Stimulated activated CD8-positive, alpha-beta memory T cell treated with anti-CD3 and anti-CD28 coated beads, Interleukin-7, amount 100 ng/mL, for 4 hours (primary cell): ENCODE results near the gene MFSD6.
"Not testable (repeated sequence)": the region's sequence is repeated elsewhere in the genome, so short reads cannot be mapped to it uniquely, and the experiment has no call there.

Source experiments
- DNase-seq, 2 donors: peaks; one replicate each; pipeline ENCODE4 v3.0.0-alpha.2; 2020; ENCODE audit warnings: low read depth in 2 of 2

Gene MFSD6

DNA sequence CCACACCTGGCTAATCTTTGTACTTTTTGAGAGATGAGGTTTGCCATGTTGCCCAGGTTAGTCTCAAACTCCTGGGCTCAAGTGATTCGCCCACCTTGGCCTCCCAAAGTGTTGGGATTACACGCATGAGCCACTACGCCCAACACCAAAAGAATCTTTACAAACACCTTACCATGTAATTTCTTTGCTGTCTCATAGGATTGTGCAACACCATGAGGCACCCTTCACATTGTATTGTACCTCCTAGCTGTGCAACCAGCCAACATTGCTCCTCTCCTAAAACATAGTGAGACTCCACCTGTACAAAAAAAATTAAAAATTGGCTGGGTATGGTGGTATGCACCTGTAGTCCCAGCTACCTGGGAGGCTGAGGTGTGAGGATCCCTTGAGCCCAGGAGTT lies 3.1 kb upstream of the MFSD6 start:
- DNase-seq, result no peak

DNA sequence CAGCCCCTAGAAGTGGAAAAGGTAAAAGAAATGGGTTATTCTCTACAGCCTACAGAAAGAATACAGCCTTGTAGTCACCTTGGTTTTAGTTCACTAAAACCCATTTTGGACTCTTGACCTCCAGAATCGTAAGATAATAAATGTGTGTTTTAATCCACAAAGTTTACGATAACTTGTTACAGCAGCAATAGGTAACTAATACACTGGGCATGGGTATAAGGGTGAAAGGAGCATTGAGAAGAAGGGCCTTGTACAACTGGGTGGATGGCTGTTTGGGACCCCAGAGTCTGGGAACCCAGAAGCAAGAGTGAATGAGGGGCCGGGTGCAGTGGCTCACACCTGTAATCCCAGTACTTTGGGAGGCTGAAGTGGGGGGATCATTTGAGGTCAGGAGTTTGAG lies 2.2 kb upstream of the MFSD6 start:
- no peak for DNase-seq

- DNase-seq, result no peak
These were observed 1.4 kb upstream of the MFSD6 start for GRCh38 chr2:190406805-190407204.

DNA sequence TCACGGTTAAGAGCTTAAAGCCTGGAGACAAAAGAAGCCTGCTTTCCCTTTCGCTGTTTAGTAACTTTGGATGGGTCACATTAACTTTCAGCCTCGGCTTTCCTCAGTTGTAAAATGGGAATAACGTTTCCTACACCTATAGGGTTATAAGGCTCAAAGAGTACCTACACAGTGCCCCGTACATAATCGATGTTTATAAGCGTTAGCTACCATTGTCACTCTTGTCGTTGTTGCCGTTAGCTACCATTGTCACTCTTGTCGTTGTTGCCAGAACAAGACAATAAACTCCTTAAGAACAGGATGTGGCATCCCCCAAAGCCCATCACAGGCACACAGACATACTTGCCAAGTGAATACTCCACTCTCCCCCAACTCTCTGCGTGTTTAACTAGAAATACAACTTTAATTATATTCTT lies 901 bp upstream of the MFSD6 start:
- peak; percentile 7 to 24 for DNase-seq

GRCh38 chr2:190408538-190409271 lies 550 bp downstream of the MFSD6 start:
- peak; percentile 59 to 77 for DNase-seq

DNA sequence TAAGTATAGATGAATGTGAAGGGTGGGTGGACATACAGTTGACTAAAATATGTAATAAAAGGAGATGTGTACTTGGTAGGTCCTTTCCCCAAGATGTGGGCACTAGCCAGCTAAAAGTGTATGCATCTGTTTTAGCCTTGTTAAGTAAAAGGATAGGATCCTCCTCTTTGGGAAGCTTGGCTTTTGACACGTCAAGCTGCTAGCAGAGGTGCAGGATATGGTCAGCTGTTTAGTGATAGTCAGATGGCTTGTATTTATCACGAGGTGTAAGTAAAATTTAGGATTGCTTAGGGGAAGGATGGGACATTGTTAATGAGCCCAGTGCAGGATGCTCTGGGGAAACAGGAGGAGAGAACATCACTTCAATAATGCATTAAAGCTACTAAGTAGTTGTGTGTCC lies 1.5 kb downstream of the MFSD6 start:
- DNase-seq, result no peak

DNA sequence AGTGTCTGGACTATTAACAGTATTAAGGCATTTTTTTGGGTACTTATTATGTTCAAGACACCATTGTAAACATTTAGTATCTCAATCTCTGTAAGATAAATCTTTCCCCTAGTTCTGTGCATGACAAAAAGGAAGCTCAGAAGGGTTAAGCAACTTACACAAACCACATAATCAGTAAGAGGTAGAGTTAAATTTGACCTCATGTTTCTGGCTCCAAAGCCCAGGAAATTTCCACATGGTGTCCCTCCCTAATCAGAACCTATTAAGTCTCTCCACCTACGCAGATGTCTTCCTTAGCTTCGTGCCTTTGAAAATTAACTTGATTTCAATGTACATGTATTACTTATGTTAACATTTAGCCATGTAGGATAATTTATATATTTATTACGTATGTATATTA lies 2.0 kb downstream of the MFSD6 start:
- DNase-seq, result no peak

DNA sequence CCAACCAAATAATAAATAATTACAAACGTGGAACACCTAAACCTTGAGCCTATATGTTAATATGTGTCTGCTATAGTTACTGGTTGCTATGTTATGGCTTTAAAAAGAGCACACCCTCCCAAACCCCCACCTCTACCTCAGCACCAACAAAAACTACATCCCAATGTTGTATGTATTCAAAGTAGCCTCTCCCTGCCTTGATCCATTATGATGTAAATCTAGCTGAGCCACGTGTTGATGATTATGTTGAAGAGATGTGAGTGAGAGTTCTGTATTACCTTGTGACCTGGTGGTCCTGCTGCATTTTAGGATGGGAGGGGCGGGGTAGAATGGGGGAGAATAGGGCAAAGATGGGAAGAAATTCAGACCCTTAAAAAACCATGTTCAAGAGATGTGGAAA lies 4.8 kb downstream of the MFSD6 start:
- DNase-seq, result no peak

DNA sequence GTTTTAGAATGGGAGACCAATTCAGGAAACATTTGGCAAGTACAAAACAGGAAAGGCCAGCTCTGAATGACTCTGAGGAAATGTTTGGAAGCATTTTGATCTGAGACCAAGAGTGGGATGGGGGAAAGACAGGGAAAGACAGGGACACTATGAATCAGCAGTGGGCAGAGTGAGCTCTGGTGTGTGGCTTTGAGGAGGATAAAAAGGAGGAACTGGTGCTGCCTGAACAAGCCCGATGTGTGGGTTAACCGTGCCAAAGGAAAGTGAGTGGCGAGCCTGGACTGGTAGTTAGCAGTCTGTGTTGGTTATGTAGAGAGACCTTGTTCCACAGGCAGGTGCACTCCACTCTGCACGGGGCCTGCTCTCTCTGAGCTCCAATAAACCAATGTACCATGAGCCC lies 5.3 kb downstream of the MFSD6 start:
- no peak for DNase-seq

- no peak for DNase-seq
These were observed 7.1 kb downstream of the MFSD6 start for GRCh38 chr2:190415251-190415650.

GRCh38 chr2:190415794-190416775 lies 7.9 kb downstream of the MFSD6 start:
- DNase-seq, result no peak

DNA sequence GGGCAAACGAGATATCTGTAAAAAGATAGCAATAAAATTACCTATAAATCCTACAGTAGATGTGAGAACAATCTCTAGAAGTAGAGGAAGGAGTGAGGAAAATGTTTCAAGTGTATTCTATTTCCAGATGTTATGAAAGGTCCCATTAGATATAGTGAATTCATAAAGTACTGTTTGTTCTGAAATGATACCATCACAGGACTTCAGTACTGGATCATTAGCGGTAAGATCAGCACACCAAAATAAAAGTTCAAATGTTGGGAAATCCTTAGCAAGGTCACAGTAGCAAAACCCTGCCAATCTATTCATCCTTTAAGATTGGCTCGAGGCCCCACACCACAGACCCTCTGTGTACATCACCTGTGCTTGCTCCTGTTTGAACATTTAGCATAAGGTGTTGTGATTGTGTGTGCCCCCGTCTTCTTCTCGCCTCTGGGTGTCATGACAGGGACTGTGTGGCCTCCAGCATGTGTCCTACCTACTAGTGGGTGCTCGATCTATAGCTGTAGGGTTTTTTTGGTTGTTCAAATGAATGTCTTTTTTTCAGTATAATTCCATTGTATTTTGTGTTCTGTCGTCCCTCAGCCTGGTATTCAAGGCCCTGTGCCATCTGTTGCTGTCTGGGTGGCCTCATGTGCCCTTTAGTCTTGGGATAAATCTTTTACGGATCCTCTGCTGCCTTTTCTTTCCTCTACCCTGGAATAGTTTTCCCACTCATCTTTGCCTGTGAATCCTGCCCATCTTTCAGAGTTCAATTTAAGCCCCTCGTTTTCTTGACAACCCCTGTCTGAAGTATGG lies 9.1 kb downstream of the MFSD6 start:
- no peak for DNase-seq

DNA sequence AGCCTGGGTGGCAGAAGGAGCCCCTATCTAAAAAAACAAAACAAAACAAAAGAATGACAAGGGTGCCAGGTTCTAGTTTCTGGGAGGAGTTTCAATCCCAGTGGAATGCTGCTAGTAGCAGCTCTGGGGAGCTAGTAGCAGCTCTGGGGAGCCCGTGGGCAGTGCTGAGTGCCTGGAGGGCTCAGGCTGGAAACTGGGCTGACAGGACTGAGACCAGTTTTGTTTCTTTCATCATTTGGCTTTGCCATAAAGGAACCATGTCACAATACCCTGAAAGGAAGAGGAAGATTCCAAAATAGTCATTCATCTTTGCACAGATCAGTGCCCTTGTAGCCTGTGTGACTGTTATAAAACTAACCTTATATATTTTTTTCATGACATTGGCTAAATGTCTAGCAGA lies 10.6 kb downstream of the MFSD6 start:
- DNase-seq, result no peak

- DNase-seq, result no peak
These were observed 12.6 kb downstream of the MFSD6 start for GRCh38 chr2:190420801-190421200.

- no peak for DNase-seq
These were observed 17.2 kb downstream of the MFSD6 start for GRCh38 chr2:190425221-190425866.

DNA sequence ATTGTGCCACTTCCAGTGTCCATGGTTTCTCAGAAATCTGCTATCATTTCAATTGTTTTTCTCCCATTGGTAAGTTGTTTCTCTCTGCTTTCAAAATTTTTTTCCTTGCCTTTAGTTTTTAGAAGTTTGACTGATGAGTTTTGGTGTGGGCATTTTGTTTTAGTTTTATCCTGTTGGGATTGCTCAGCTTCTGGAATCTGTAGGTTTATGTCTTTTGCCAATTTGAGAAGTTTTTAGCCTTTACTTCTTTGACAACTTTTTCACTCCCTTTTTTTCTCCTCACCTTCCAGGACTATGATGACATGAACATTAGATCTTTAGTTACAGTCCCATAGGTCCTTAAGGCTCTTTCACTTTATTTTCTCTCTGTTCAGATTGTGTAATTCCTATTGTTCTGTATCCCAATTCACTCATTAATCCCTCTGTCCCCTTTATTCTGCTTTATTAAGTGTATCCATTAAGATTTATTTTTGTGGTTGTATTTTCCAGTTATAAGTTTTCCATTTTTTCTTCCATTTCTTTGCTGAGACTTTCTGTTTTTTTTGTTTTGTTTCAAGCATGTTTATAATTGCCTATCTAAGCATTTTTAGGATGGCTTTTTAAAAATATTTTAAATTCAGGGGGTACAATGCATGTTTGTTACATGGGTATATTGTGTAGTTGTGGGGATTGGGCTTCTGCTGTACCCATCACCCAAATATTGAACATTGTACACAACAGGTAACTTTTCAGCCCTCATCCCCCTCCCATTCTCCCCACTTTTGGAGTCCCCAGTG lies 17.9 kb downstream of the MFSD6 start:
- no peak for DNase-seq

- not testable (repeated sequence) for DNase-seq
These were observed 22.7 kb downstream of the MFSD6 start for GRCh38 chr2:190430866-190431265.

- no peak for DNase-seq
These were observed 23.8 kb downstream of the MFSD6 start for GRCh38 chr2:190431907-190432306.

DNA sequence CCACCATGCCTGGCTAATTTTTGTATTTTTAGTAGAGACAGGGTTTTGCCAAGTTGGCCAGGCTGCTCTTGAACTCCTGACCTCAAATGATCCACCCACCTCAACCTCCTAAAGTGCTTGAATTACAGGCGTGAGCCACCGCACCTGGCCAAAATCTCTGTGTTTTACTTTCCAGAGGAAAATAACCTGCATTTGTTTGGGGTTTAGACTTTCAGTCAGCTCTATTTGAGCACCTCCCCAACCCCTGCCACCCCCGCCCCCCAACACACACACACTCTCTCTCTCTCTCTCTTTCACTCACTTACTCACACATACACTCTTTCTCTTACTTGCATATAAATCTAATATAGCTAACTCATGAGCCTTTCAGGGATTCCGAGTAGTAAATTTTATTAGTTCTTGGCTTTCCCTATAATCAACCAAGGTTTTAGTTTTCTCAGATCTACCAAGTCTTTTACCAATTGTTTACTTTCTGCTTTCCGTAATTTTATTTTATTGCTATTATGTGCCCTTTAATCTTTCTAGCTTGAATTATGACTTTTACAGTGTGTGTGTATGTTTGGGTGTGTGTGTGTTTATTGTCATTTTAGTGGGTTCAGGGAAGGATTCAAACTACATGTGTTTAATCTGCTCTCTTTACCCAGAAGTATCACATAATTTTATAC lies 24.5 kb downstream of the MFSD6 start:
- DNase-seq, result no peak

- no peak for DNase-seq
These were observed 27.0 kb downstream of the MFSD6 start for GRCh38 chr2:190435031-190435670.
